Esophagus squamous epithelium (tissue), 4 donors: ENCODE data around the gene OLFML2A.

Source experiments
- POLR2A ChIP-seq, 4 donors: fragments of 450-650 bp; IDR thresholded peaks; one replicate each; pipeline ENCODE4 v1.6.1; 2017; ENCODE audit warnings: antibody characterized with exemption in 4 of 4, mild to moderate bottlenecking in 4 of 4, moderate library complexity in 3 of 4
- TF ChIP-seq, protein P1 (sequence below), 6 experiments: fragments of 450-650 bp in 4 of 6; fragments of 200-600 bp in 2 of 6; sonication (generic) in 2 of 6; IDR thresholded peaks; one replicate each; pipeline ENCODE4 v1.5.1; 2016 to 2019; ENCODE audit warnings: antibody characterized with exemption in 6 of 6, mild to moderate bottlenecking in 4 of 6, moderate library complexity in 4 of 6

DNA sequence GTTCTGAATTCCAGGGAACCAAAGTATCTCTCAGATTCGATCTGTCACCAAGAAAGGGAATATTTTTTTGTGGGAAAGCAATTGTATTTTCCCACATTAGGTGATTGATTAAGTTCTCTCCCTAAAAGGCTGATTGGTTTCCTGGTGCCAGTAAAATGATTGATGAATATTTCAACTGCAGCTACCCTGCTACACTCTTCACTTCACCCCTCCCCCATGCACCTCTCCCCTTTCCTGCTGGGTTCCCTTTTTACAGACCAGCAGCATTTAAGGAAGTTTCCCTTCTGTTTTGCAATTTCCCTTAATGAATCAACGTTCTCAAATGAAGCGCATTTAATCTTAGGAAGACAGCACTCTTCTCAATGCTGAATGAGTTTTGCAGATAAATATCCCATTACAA lies 18.9 kb upstream of the OLFML2A start:
- TF ChIP-seq, protein P1, sequence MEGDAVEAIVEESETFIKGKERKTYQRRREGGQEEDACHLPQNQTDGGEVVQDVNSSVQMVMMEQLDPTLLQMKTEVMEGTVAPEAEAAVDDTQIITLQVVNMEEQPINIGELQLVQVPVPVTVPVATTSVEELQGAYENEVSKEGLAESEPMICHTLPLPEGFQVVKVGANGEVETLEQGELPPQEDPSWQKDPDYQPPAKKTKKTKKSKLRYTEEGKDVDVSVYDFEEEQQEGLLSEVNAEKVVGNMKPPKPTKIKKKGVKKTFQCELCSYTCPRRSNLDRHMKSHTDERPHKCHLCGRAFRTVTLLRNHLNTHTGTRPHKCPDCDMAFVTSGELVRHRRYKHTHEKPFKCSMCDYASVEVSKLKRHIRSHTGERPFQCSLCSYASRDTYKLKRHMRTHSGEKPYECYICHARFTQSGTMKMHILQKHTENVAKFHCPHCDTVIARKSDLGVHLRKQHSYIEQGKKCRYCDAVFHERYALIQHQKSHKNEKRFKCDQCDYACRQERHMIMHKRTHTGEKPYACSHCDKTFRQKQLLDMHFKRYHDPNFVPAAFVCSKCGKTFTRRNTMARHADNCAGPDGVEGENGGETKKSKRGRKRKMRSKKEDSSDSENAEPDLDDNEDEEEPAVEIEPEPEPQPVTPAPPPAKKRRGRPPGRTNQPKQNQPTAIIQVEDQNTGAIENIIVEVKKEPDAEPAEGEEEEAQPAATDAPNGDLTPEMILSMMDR (IDR thresholded peaks at IDR 0.05): no peak
- no peak for TF ChIP-seq POLR2A (IDR thresholded peaks at IDR 0.05)
